GM12874 (cell line): ENCODE data around the gene TRIM22.

ENCODE experiments used
- CTCF ChIP-seq: IDR thresholded peaks from 2 replicates; pipeline ENCODE4 v1.5.1; 2011; ENCODE audit warnings: low read depth, mild to moderate bottlenecking, control low read depth, low read length, moderate library complexity; ENCODE audit not compliant: insufficient read depth

Gene TRIM22

GRCh38 chr11:5689551-5689983 lies at the start of gene TRIM22:
TRIM22 (plus strand) TSS chr11:5689790; CDS start chr11:5696233, 6,443 bp downstream.
- no peak for TF ChIP-seq CTCF

- TF ChIP-seq CTCF = no peak
Measured at GRCh38 chr11:5639953-5640352, 49.6 kb upstream of the TRIM22 start.

- no peak for TF ChIP-seq CTCF
Measured at GRCh38 chr11:5643585-5643984, 46.0 kb upstream of the TRIM22 start.

- TF ChIP-seq CTCF = no peak
Measured at GRCh38 chr11:5646139-5646538, 43.5 kb upstream of the TRIM22 start.

- no peak for TF ChIP-seq CTCF
Measured at GRCh38 chr11:5655474-5655873, 34.1 kb upstream of the TRIM22 start.

GRCh38 chr11:5658318-5658717 lies 31.3 kb upstream of the TRIM22 start:
- TF ChIP-seq CTCF = no peak

GRCh38 chr11:5663511-5663910 lies 26.1 kb upstream of the TRIM22 start:
- no peak for TF ChIP-seq CTCF
